GM12891 (cell line): Measurements from ENCODE around the gene ARPC5.

Experiments
- POLR2A ChIP-seq: IDR thresholded peaks from 2 replicates; pipeline ENCODE4 v1.6.1; 2011; ENCODE audit warnings: low read depth, low read length, control low read depth
- SPI1 ChIP-seq: IDR thresholded peaks from 2 replicates; pipeline ENCODE4 v1.6.1; 2011; ENCODE audit warnings: low read depth, low read length, control low read depth

DNA sequence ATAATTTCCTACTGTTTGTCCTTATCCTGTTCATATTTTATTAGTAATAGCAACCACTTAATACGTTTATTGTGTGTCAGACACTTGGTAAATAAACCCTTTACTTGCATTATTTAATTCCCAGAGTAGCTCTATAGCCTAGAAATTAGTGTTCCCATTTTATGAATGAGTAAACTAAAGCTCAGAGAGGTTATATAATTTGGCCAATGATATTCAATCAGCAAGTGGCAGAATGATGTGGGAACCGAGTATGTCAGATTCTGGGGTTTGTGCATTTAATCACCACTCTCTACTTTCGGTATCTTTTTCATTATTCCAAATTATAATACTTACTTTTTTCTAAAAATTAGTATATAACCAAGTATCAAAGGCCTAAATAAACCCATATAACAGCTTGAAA lies 6.6 kb upstream of the ARPC5 start:
- TF ChIP-seq POLR2A (no peak), SPI1 (no peak)
